ENCODE data around the gene DTX3.

Gene DTX3

DNA sequence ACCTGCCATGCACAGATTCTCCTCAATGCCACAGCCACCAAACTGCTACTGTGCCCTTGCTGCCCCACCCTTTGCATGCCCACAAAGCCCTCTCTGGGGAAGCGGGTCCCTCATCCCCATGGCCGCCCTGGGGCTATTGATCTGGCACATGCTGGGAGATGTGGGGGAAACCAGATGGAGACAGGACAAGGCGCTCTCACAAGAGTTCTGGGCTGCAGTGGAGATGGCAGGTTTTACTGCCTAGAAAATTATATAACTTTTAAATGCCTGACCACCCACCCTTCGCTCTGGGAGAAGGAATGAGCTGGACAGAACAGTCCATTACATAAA, 24.2 kb upstream of the DTX3 start:
- CTCF ChIA-PET = interaction anchor here (0.9 to 6.6 kb wide), 6 partner anchors 9 to 156 kb away, joined by 3 to 113 read pairs (median 4); no protein-coding TSS in a partner anchor
- Histone ChIP-seq H3K4me3 (ENCODE audit: low read depth, low read length) (no peak overlapping the region), H3K4me1 (ENCODE audit: control insufficient read depth, insufficient read depth, low read length) (no peaks in the 10 kb centered on the region), H3K9me3 (ENCODE audit: control insufficient read depth, insufficient read depth, low read depth, low read length) (no peaks in the 10 kb centered on the region), H3K27ac (ENCODE audit: extremely low read depth, low read depth, low read length) (no peak overlapping the region), H3K36me3 (ENCODE audit: control insufficient read depth in 2 of 2, insufficient read depth in 1 of 2, low read length in 2 of 2) (peaks cover 8 to 62% of the 10 kb centered on the region in 2 experiments; a peak in 2 of 3 replicates)
- POLR2A ChIA-PET = interaction anchor here (1.3 kb wide), 1 partner anchor 11 kb away, joined by 3 read pairs; the partner anchor contains the start of gene PIP4K2C
- TF ChIP-seq OVOL3 (tag by site-specific recombination; IDR thresholded peaks at IDR 0.05) (no peak), ZSCAN16 (tag by site-specific recombination; IDR thresholded peaks at IDR 0.05) (no peak), ZXDB (tag by site-specific recombination; IDR thresholded peaks at IDR 0.05) (no peak), ZNF214 (tag by site-specific recombination; IDR thresholded peaks at IDR 0.05; ENCODE audit: borderline replicate concordance) (no peak), ZNF350 (tag by site-specific recombination; IDR thresholded peaks at IDR 0.05) (no peak), ZNF223 (tag by site-specific recombination; IDR thresholded peaks at IDR 0.05) (no peak), ZNF311 (tag by site-specific recombination; IDR thresholded peaks at IDR 0.05; ENCODE audit: borderline replicate concordance) (no peak), ZNF549 (tag by site-specific recombination; IDR thresholded peaks at IDR 0.05) (no peak), ZNF266 (tag by site-specific recombination; IDR thresholded peaks at IDR 0.05; ENCODE audit: low read depth) (no peak), ZNF133 (tag by site-specific recombination; IDR thresholded peaks at IDR 0.05) (no peak), ZNF157 (tag by site-specific recombination; IDR thresholded peaks at IDR 0.05) (no peak), ZNF548 (tag by site-specific recombination; IDR thresholded peaks at IDR 0.05) (no peak), SCRT1 (tag by site-specific recombination; IDR thresholded peaks at IDR 0.05; ENCODE audit: borderline replicate concordance) (no peak)
- TF ChIP-seq, protein P1, sequence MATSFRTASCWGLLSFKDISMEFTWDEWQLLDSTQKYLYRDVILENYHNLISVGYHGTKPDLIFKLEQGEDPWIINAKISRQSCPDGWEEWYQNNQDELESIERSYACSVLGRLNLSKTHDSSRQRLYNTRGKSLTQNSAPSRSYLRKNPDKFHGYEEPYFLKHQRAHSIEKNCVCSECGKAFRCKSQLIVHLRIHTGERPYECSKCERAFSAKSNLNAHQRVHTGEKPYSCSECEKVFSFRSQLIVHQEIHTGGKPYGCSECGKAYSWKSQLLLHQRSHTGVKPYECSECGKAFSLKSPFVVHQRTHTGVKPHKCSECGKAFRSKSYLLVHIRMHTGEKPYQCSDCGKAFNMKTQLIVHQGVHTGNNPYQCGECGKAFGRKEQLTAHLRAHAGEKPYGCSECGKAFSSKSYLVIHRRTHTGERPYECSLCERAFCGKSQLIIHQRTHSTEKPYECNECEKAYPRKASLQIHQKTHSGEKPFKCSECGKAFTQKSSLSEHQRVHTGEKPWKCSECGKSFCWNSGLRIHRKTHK (tag by site-specific recombination; IDR thresholded peaks at IDR 0.05) = no peak
- TF ChIP-seq, protein P2, sequence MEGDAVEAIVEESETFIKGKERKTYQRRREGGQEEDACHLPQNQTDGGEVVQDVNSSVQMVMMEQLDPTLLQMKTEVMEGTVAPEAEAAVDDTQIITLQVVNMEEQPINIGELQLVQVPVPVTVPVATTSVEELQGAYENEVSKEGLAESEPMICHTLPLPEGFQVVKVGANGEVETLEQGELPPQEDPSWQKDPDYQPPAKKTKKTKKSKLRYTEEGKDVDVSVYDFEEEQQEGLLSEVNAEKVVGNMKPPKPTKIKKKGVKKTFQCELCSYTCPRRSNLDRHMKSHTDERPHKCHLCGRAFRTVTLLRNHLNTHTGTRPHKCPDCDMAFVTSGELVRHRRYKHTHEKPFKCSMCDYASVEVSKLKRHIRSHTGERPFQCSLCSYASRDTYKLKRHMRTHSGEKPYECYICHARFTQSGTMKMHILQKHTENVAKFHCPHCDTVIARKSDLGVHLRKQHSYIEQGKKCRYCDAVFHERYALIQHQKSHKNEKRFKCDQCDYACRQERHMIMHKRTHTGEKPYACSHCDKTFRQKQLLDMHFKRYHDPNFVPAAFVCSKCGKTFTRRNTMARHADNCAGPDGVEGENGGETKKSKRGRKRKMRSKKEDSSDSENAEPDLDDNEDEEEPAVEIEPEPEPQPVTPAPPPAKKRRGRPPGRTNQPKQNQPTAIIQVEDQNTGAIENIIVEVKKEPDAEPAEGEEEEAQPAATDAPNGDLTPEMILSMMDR (tag by site-specific recombination; IDR thresholded peaks at IDR 0.05) = no peak
- TF ChIP-seq, protein P3, sequence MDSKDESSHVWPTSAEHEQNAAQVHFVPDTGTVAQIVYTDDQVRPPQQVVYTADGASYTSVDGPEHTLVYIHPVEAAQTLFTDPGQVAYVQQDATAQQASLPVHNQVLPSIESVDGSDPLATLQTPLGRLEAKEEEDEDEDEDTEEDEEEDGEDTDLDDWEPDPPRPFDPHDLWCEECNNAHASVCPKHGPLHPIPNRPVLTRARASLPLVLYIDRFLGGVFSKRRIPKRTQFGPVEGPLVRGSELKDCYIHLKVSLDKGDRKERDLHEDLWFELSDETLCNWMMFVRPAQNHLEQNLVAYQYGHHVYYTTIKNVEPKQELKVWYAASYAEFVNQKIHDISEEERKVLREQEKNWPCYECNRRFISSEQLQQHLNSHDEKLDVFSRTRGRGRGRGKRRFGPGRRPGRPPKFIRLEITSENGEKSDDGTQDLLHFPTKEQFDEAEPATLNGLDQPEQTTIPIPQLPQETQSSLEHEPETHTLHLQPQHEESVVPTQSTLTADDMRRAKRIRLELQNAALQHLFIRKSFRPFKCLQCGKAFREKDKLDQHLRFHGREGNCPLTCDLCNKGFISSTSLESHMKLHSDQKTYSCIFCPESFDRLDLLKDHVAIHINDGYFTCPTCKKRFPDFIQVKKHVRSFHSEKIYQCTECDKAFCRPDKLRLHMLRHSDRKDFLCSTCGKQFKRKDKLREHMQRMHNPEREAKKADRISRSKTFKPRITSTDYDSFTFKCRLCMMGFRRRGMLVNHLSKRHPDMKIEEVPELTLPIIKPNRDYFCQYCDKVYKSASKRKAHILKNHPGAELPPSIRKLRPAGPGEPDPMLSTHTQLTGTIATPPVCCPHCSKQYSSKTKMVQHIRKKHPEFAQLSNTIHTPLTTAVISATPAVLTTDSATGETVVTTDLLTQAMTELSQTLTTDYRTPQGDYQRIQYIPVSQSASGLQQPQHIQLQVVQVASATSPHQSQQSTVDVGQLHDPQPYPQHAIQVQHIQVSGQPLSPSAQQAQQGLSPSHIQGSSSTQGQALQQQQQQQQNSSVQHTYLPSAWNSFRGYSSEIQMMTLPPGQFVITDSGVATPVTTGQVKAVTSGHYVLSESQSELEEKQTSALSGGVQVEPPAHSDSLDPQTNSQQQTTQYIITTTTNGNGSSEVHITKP (tag by site-specific recombination; IDR thresholded peaks at IDR 0.05) = no peak

DNA sequence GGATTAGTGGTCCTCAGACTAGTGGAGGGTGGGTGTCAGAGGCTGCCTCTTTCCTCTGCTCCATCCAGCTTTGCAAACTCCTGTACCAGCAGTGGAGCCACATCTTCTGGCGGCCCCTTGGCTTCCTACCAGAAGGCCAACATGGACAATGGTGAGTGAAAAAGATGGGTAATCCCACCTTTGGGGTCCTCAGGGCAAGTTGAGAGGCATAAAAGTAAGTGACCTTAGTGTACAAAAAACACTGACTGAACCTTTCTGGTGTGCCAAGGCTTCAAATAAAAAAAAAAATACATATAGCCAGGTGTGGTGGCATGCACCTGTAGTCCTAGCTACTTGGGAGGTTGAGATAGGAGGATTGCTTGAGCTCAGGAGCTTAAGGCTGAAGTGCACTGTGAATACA, 22.8 kb upstream of the DTX3 start:
- CTCF ChIA-PET = interaction anchor here (0.6 to 6.6 kb wide), 16 partner anchors 10 to 890 kb away, joined by 3 to 113 read pairs (median 5); partner anchors contain the start of genes B4GALNT1 and MBD6
- Histone ChIP-seq H3K9me3 (ENCODE audit: control insufficient read depth, insufficient read depth, low read depth, low read length) (no peaks in the 10 kb centered on the region), H3K4me3 (ENCODE audit: low read depth, low read length) (no peak overlapping the region), H3K27ac (ENCODE audit: extremely low read depth, low read depth, low read length) (no peak overlapping the region), H3K4me1 (ENCODE audit: control insufficient read depth, insufficient read depth, low read length) (no peaks in the 10 kb centered on the region), H3K36me3 (ENCODE audit: control insufficient read depth in 2 of 2, insufficient read depth in 1 of 2, low read length in 2 of 2) (peaks cover 6 to 48% of the 10 kb centered on the region in 2 experiments; a peak in 2 of 3 replicates)
- POLR2A ChIA-PET = interaction anchor here (0.6 kb wide), 1 partner anchor 11 kb away, joined by 4 read pairs; no protein-coding TSS in a partner anchor
- TF ChIP-seq ZNF76 (tag by site-specific recombination; IDR thresholded peaks at IDR 0.05; ENCODE audit: borderline replicate concordance, low read depth) = no peak
- no peak for TF ChIP-seq IKZF3 (tag by site-specific recombination; IDR thresholded peaks at IDR 0.05)
- no peak for TF ChIP-seq ZNF549 (tag by site-specific recombination; IDR thresholded peaks at IDR 0.05)
- TF ChIP-seq ZSCAN30 (tag by site-specific recombination; IDR thresholded peaks at IDR 0.05) = no peak
- no peak for TF ChIP-seq GLI2 (tag by site-specific recombination; IDR thresholded peaks at IDR 0.05; ENCODE audit: borderline replicate concordance, low read depth)
- TF ChIP-seq, protein P4, sequence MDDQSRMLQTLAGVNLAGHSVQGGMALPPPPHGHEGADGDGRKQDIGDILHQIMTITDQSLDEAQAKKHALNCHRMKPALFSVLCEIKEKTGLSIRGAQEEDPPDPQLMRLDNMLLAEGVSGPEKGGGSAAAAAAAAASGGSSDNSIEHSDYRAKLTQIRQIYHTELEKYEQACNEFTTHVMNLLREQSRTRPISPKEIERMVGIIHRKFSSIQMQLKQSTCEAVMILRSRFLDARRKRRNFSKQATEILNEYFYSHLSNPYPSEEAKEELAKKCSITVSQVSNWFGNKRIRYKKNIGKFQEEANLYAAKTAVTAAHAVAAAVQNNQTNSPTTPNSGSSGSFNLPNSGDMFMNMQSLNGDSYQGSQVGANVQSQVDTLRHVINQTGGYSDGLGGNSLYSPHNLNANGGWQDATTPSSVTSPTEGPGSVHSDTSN (CRISPR knock-in tag; IDR thresholded peaks at IDR 0.05) = no peak
- no peak for TF ChIP-seq ZNF510 (tag by site-specific recombination; IDR thresholded peaks at IDR 0.05; ENCODE audit: insufficient replicate concordance)
